WTC11 (cell line): ENCODE results near the gene TMEM97.

Experiments
- TF ChIP-seq, protein P1 (sequence below): fragments of 200-600 bp; IDR thresholded peaks from 2 replicates; pipeline ENCODE4 v1.8.0; 2022; ENCODE audit warnings: antibody characterized with exemption
- TF ChIP-seq, protein P2 (sequence below): sonication (generic); formaldehyde crosslinking; IDR thresholded peaks from 2 replicates; pipeline ENCODE4 v1.8.1; 2022; ENCODE audit warnings: mild to moderate bottlenecking, moderate library complexity, missing genetic modification reagents

DNA sequence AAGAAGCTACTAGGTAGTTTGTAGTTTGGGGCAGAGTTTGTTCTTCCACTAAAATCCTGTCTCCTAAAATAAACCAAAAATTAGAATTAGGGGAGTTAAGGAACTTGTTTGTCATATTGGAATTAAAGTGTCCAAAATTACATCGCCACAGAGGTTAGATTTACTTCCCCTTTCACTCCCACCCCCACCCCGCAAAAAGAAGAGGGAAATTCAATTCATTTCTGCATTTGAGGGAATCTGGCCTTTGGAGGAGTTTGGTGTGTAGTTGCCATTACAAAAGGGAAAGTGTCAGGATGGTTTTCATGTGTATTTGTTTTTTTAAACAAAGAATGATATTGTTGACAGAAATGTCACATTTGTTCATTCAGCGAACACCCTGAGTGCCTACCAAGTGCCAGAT, 5.8 kb downstream of the TMEM97 start:
- TF ChIP-seq, protein P1, sequence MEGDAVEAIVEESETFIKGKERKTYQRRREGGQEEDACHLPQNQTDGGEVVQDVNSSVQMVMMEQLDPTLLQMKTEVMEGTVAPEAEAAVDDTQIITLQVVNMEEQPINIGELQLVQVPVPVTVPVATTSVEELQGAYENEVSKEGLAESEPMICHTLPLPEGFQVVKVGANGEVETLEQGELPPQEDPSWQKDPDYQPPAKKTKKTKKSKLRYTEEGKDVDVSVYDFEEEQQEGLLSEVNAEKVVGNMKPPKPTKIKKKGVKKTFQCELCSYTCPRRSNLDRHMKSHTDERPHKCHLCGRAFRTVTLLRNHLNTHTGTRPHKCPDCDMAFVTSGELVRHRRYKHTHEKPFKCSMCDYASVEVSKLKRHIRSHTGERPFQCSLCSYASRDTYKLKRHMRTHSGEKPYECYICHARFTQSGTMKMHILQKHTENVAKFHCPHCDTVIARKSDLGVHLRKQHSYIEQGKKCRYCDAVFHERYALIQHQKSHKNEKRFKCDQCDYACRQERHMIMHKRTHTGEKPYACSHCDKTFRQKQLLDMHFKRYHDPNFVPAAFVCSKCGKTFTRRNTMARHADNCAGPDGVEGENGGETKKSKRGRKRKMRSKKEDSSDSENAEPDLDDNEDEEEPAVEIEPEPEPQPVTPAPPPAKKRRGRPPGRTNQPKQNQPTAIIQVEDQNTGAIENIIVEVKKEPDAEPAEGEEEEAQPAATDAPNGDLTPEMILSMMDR, result no peak
- TF ChIP-seq, protein P2, sequence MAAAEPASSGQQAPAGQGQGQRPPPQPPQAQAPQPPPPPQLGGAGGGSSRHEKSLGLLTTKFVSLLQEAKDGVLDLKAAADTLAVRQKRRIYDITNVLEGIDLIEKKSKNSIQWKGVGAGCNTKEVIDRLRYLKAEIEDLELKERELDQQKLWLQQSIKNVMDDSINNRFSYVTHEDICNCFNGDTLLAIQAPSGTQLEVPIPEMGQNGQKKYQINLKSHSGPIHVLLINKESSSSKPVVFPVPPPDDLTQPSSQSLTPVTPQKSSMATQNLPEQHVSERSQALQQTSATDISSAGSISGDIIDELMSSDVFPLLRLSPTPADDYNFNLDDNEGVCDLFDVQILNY (CRISPR knock-in tag), result no peak
